SK-N-MC (cell line): ENCODE measurements around the gene GAS6.

Experiments used
- EZH2 ChIP-seq: fragments of 200-600 bp; sonication (generic); IDR thresholded peaks from one replicate; pipeline ENCODE4 v1.6.1; 2017; ENCODE audit warnings: antibody characterized with exemption
- FOXP2 ChIP-seq: optimal IDR thresholded peaks from 2 replicates; pipeline ENCODE3; 2011; ENCODE audit warnings: mild to moderate bottlenecking, moderate library complexity; ENCODE audit not compliant: insufficient read depth; ENCODE audit errors: extremely low read length, control extremely low read depth
- POLR2AphosphoS5 ChIP-seq: IDR thresholded peaks from 2 replicates; pipeline ENCODE4 v1.6.1; 2012; ENCODE audit warnings: mild to moderate bottlenecking, low read depth, low read length, borderline replicate concordance

DNA sequence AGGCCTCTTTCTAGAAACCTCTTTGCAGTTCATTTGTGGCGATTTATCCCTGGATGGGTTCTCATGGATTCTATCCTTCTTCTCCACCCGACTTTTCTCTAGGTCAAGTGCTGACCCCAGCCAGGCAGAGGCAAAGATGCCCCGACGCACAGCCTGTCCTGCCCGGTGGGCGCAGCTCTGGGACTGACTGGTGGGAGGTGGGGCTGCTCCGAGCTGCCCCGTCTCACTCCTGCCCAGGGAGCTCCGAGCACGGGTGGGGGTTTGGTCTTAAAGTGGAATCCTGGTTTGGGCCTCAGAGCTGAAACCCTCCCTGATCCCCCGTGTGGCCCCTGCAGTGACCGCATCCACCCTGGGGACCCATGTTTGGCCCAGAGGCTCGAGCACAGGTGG is 44.5 kb downstream of the GAS6 start:
- TF ChIP-seq POLR2AphosphoS5 (no peak), EZH2 (no peak), FOXP2 (no peak)
